DND-41 (cell line): ENCODE measurements around the gene WNK4.
"Not testable (repeated sequence)": the region's sequence is repeated elsewhere in the genome, so short reads cannot be mapped to it uniquely, and the experiment has no call there.

Source experiments
- ATAC-seq: fragments of 200-7000 bp; cut with Tn5 transposase; 3 replicates; pipeline ENCODE4 v1.9.1; 2021; ENCODE audit warnings: low read depth; ENCODE audit not compliant: insufficient read depth
- DNase-seq: peaks from one replicate; pipeline ENCODE4 v3.0.0-alpha.2; 2020
- H2AFZ ChIP-seq: 2 replicates; pipeline ENCODE4 v1.6.0; 2012; ENCODE audit warnings: low read depth, low read length
- H3K27ac ChIP-seq: 2 replicates; pipeline ENCODE4 v1.5.1; 2012; ENCODE audit warnings: low read length, inconsistent platforms
- H3K27me3 ChIP-seq: fragments of 200-600 bp; sonication (generic); 2 replicates; pipeline ENCODE4 v1.6.0; 2012; ENCODE audit warnings: low read length, mild to moderate bottlenecking, inconsistent platforms; ENCODE audit not compliant: insufficient read depth, poor library complexity
- H3K36me3 ChIP-seq: 2 replicates; pipeline ENCODE4 v1.5.1; 2012; ENCODE audit warnings: low read length, inconsistent platforms; ENCODE audit not compliant: insufficient read depth
- H3K4me1 ChIP-seq: 2 replicates; pipeline ENCODE4 v1.5.1; 2012; ENCODE audit warnings: mild to moderate bottlenecking, low read length; ENCODE audit not compliant: insufficient read depth
- H3K4me2 ChIP-seq: 2 replicates; pipeline ENCODE4 v1.6.0; 2012; ENCODE audit warnings: mild to moderate bottlenecking, moderate library complexity, low read length, inconsistent platforms; ENCODE audit not compliant: insufficient read depth
- H3K4me3 ChIP-seq, 2 experiments: fragments of 200-600 bp in 1 of 2; shearing (Covaris generic) in 1 of 2; 2 replicates each; pipeline ENCODE4 v1.5.1; 2012 to 2016; ENCODE audit warnings: inconsistent platforms in 2 of 2, low read length in 2 of 2, mild to moderate bottlenecking in 2 of 2, low read depth in 1 of 2, moderate library complexity in 1 of 2
- H3K79me2 ChIP-seq: 2 replicates; pipeline ENCODE4 v1.6.0; 2012; ENCODE audit warnings: low read length, inconsistent platforms; ENCODE audit not compliant: insufficient read depth
- H3K9ac ChIP-seq: 2 replicates; pipeline ENCODE4 v1.6.0; 2012; ENCODE audit warnings: low read depth, mild to moderate bottlenecking, inconsistent platforms, low read length, moderate library complexity
- H3K9me3 ChIP-seq: 2 replicates; pipeline ENCODE4 v1.5.1; 2012; ENCODE audit warnings: low read length, moderate library complexity, mild to moderate bottlenecking, inconsistent platforms; ENCODE audit not compliant: insufficient read depth, severe bottlenecking
- H4K20me1 ChIP-seq: 2 replicates; pipeline ENCODE4 v1.6.0; 2012; ENCODE audit warnings: low read length; ENCODE audit not compliant: insufficient read depth
- EZH2 ChIP-seq: IDR thresholded peaks from 3 replicates; pipeline ENCODE4 v1.6.1; 2012; ENCODE audit warnings: borderline replicate concordance, low read depth, mild to moderate bottlenecking, moderate library complexity, low read length, inconsistent platforms; ENCODE audit not compliant: severe bottlenecking
- TF ChIP-seq, protein P1 (sequence below): IDR thresholded peaks from 2 replicates; pipeline ENCODE4 v1.5.1; 2012; ENCODE audit warnings: borderline replicate concordance, low read length, moderate library complexity, mild to moderate bottlenecking; ENCODE audit not compliant: poor library complexity, severe bottlenecking; ENCODE audit errors: extremely low read depth

WNK4 gene

DNA sequence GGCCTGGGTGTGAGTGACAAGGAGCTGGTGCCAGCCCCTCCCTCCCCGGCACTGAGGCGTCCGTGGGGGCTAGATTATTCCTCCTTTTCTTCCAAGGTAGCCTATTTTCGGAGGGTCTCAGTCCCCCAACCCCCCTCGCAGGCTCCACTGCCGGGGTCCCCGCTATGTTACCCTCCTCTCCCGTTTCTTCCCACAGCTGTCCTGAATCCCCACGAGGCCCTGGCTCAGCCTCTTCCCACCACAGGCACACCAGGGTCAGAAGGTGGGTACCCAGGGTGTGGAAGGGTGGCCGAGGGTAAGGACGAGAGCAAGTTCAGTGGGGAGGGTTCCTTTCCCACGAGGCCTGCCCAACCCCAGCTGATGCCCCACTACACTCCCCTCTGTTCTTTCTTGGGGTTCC is 18.8 kb upstream of the WNK4 start:
- Histone ChIP-seq H3K9me3 (no peaks in the 10 kb centered on the region), H3K27me3 (peaks cover 36% of the 10 kb centered on the region), H2AFZ (peak overlapping the region; percentile 65), H3K4me1 (peaks cover 19% of the 10 kb centered on the region), H3K79me2 (no peaks in the 10 kb centered on the region), H3K36me3 (no peaks in the 10 kb centered on the region), H3K4me2 (peak overlapping the region; percentile 74), H3K4me3 (peak overlapping the region in 1 of 2 experiments; percentile 56; a peak in 2 of 4 replicates), H4K20me1 (no peaks in the 10 kb centered on the region), H3K9ac (peak overlapping the region; percentile 56), H3K27ac (no peak overlapping the region)
- DNase-seq (no peak), ATAC-seq (no peak)
- no peak for TF ChIP-seq EZH2
- TF ChIP-seq, protein P1, sequence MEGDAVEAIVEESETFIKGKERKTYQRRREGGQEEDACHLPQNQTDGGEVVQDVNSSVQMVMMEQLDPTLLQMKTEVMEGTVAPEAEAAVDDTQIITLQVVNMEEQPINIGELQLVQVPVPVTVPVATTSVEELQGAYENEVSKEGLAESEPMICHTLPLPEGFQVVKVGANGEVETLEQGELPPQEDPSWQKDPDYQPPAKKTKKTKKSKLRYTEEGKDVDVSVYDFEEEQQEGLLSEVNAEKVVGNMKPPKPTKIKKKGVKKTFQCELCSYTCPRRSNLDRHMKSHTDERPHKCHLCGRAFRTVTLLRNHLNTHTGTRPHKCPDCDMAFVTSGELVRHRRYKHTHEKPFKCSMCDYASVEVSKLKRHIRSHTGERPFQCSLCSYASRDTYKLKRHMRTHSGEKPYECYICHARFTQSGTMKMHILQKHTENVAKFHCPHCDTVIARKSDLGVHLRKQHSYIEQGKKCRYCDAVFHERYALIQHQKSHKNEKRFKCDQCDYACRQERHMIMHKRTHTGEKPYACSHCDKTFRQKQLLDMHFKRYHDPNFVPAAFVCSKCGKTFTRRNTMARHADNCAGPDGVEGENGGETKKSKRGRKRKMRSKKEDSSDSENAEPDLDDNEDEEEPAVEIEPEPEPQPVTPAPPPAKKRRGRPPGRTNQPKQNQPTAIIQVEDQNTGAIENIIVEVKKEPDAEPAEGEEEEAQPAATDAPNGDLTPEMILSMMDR = no peak

DNA sequence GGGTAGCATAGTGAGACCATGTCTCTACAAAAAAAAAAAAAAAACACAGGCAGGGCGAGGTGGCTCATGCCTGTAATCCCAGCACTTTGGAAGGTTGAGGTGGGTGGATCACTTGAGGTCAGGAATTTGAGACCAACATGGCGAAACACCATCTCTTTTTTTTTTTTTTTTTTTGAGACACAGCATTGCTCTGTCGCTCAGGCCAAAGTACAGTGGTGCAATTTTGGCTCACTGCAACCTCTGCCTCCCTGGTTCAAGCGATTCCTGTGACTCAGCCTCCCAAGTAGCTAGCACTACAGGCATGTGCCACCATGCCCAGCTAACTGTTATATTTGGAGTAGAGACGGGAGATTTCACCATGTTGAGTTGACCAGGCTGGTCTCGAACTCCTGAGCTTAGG is 14.3 kb upstream of the WNK4 start:
- no peak for ATAC-seq
- Histone ChIP-seq H3K4me2 (no peak overlapping the region), H4K20me1 (no peaks in the 10 kb centered on the region)

DNA sequence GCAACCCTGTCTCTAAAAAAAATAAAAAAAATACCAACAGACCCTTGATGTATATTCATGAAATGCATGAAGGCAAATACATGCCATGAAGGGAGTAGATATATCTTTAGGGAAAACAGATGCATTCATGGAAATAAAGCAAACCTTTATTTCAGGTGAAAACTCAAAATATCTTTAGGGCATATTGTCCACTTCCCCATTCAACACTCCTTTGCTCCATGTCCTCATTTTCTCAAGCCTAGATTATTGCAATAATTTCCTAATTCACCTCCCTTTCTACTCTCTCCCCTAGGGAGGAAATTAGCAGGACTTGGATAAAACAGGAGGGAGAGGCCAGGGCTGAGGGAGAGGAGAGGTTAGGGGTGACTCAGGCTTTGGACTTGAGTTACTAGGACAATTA is 12.9 kb upstream of the WNK4 start:
- H3K4me1 ChIP-seq = peaks cover 6% of the 10 kb centered on the region
- 0 out of 2 replicates have a peak, but pooled peaks cover under 1% of the 10 kb centered on the region for H3K79me2 ChIP-seq
- no peak for ATAC-seq
- no peak for TF ChIP-seq EZH2
- TF ChIP-seq, protein P1 = no peak
- H3K36me3 ChIP-seq = no peaks in the 10 kb centered on the region
- no peak overlapping the region for H3K27ac ChIP-seq
- no peaks in the 10 kb centered on the region for H4K20me1 ChIP-seq
- no peaks in the 10 kb centered on the region for H3K9me3 ChIP-seq
- no peak overlapping the region for H3K4me2 ChIP-seq
- H2AFZ ChIP-seq = no peak overlapping the region
- H3K9ac ChIP-seq = no peak overlapping the region
- no peak overlapping the region for H3K4me3 ChIP-seq
- no peak for DNase-seq
- H3K27me3 ChIP-seq = no peaks in the 10 kb centered on the region

More for the DNA sequence above, 14.3 kb upstream of the WNK4 start:
- no peak for DNase-seq
- Histone ChIP-seq H3K36me3 (no peaks in the 10 kb centered on the region), H3K4me3 (no peak overlapping the region), H2AFZ (no peak overlapping the region), H3K9me3 (no peaks in the 10 kb centered on the region), H3K27ac (no peak overlapping the region), H3K27me3 (peaks cover 8% of the 10 kb centered on the region), H3K79me2 (no peaks in the 10 kb centered on the region), H3K4me1 (peaks cover 12% of the 10 kb centered on the region), H3K9ac (no peak overlapping the region)
- no peak for TF ChIP-seq EZH2
- TF ChIP-seq, protein P1 = no peak

DNA sequence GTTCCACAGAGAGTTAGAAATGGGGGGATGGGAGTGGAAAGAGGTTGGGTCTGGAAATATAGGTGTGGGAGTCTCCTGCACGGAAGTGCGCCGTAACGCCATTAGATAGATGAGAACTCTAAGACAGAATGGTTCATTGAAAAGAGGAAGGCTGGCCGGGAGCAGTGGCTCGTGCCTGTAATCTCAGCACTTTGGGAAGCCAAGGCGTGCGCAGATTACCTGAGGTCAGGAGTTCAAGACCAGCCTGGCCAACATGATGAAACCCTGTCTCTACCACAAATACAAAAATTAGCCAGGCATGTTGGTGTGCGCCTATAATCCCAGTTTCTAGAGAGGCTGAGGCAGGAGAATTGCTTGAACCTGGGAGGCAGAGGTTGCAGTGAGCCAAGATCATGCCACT is 12.4 kb upstream of the WNK4 start:
- H3K9ac ChIP-seq, H3K4me3 ChIP-seq, H3K27me3 ChIP-seq, H3K4me1 ChIP-seq, H3K4me2 ChIP-seq, H3K27ac ChIP-seq, DNase-seq, ATAC-seq, H2AFZ ChIP-seq, H3K79me2 ChIP-seq, H3K36me3 ChIP-seq, H3K9me3 ChIP-seq, H4K20me1 ChIP-seq: not testable (repeated sequence)

DNA sequence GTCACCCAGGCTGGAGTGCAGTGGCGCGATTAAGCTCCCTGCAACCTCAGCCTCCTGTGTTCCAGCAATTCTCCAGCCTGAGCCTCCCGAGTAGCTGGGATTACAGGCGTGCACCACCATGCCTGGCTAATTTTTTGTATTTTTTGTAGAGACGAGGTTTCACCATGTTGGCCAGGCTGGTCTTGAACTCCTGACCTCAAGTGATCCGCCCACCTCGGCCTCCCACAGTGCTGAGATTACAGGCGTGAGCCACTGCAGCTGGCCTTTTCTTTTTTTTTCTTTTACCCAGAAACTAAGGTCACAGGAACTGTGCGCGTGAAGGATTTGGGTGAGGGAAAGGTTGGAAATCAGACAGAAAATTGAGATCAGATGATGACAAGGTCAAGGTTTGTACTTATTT is 10.4 kb upstream of the WNK4 start:
- not testable (repeated sequence) for H3K9ac ChIP-seq, H3K27me3 ChIP-seq
- H3K4me1 ChIP-seq = peaks cover 23% of the 10 kb centered on the region

More for the DNA sequence above, 10.4 kb upstream of the WNK4 start:
- H4K20me1 ChIP-seq, H3K4me3 ChIP-seq, H3K27ac ChIP-seq, H3K4me2 ChIP-seq, DNase-seq, ATAC-seq, H3K36me3 ChIP-seq, H3K9me3 ChIP-seq, H2AFZ ChIP-seq: not testable (repeated sequence)
- peaks cover 22% of the 10 kb centered on the region for H3K79me2 ChIP-seq
